Ascending aorta (tissue), 2 donors: ENCODE data around the gene C14orf132. TPM values are rescaled to one million over a fixed set of nuclear protein-coding genes. Genes with fewer than 3 reads are reported as not detected.

ENCODE experiments used
- DNase-seq, 2 donors: peaks; one replicate each; pipeline ENCODE4 v3.0.0-alpha.2; 2019; ENCODE audit warnings: low spot score in 2 of 2
- H3K27ac ChIP-seq, 2 donors: fragments of 200-600 bp; sonication (generic); one replicate each; pipeline ENCODE4 v1.5.1; 2016 to 2017; ENCODE audit warnings: mild to moderate bottlenecking in 1 of 2
- H3K27me3 ChIP-seq: fragments of 200-600 bp; sonication (generic); one replicate; pipeline ENCODE4 v1.5.1; 2017
- H3K36me3 ChIP-seq, 2 donors: fragments of 200-600 bp; sonication (generic); one replicate each; pipeline ENCODE4 v1.5.1; 2016
- H3K4me1 ChIP-seq, 2 donors: fragments of 200-600 bp; sonication (generic); one replicate each; pipeline ENCODE4 v1.5.1; 2016 to 2017; ENCODE audit warnings: mild to moderate bottlenecking in 1 of 2
- H3K4me3 ChIP-seq, 2 donors: fragments of 200-600 bp; sonication (generic); one replicate each; pipeline ENCODE4 v1.5.1; 2016 to 2017; ENCODE audit warnings: mild to moderate bottlenecking in 1 of 2
- H3K9me3 ChIP-seq, 2 donors: fragments of 200-600 bp; sonication (generic); one replicate each; pipeline ENCODE4 v1.5.1; 2016
- CTCF ChIP-seq, 3 experiments: fragments of 200-600 bp in 2 of 3; fragments of 450-650 bp in 1 of 3; sonication (generic) in 2 of 3; IDR thresholded peaks; one replicate each; pipeline ENCODE4 v1.5.1; 2016 to 2019; ENCODE audit warnings: antibody characterized with exemption in 3 of 3, mild to moderate bottlenecking in 1 of 3, moderate library complexity in 1 of 3
- intact Hi-C: fragments of 100-400 bp; cut with DNase I; formaldehyde crosslinking; loops from one replicate; pipeline ENCODE4 v1.15.1; 2023
- total RNA-seq: library from RNA; depleted of rRNA; stranded (reverse); fragments of >200 nt; gene quantifications from one replicate; pipeline ENCODE4 v1.1.0, GENCODE V29; 2016

C14orf132 gene
- total RNA-seq, 1 donor from 2014 or later: 23.9 TPM

- TF ChIP-seq CTCF (IDR thresholded peaks at IDR 0.05): no peak
- no peak for DNase-seq
- H3K27me3 ChIP-seq: no peaks in the 10 kb centered on the region
- H3K27ac ChIP-seq: no peak overlapping the region
- H3K9me3 ChIP-seq: no peaks in the 10 kb centered on the region
- intact Hi-C loops: loop anchor here (5.0 to 10.0 kb wide), 2 partner anchors 58 to 530 kb away; partner anchors contain the start of gene C14orf132
- H3K4me1 ChIP-seq: no peaks in the 10 kb centered on the region
- H3K36me3 ChIP-seq: peaks cover 0 to 6% of the 10 kb centered on the region in 2 donors
- no peak overlapping the region for H3K4me3 ChIP-seq
These were observed 55.9 kb downstream of the C14orf132 start for GRCh38 chr14:96095058-96095457.

GRCh38 chr14:96095581-96096476 is 56.7 kb downstream of the C14orf132 start:
- no peaks in the 10 kb centered on the region for H3K9me3 ChIP-seq
- peaks cover 0 to 6% of the 10 kb centered on the region in 2 donors for H3K36me3 ChIP-seq
- no peak overlapping the region for H3K4me3 ChIP-seq
- H3K27me3 ChIP-seq: no peaks in the 10 kb centered on the region
- no peak for TF ChIP-seq CTCF (IDR thresholded peaks at IDR 0.05)
- H3K4me1 ChIP-seq: no peaks in the 10 kb centered on the region
- no peak for DNase-seq
- intact Hi-C loops: loop anchor here (2.0 to 10.0 kb wide), 3 partner anchors 59 to 531 kb away; partner anchors contain the start of gene C14orf132
- no peak overlapping the region for H3K27ac ChIP-seq

- no peaks in the 10 kb centered on the region for H3K27me3 ChIP-seq
- H3K36me3 ChIP-seq: peaks cover 0 to 6% of the 10 kb centered on the region in 2 donors
- no peaks in the 10 kb centered on the region for H3K4me1 ChIP-seq
- intact Hi-C loops: loop anchor here (2.0 to 10.0 kb wide), 3 partner anchors 60 to 532 kb away; partner anchors contain the start of gene C14orf132
- no peak for TF ChIP-seq CTCF (IDR thresholded peaks at IDR 0.05)
- peak in 1 of 2 donors; percentile 56 for DNase-seq
- no peaks in the 10 kb centered on the region for H3K9me3 ChIP-seq
- no peak overlapping the region for H3K27ac ChIP-seq
- no peak overlapping the region for H3K4me3 ChIP-seq
These were observed 57.8 kb downstream of the C14orf132 start for GRCh38 chr14:96096639-96097610.

- H3K9me3 ChIP-seq: no peaks in the 10 kb centered on the region
- TF ChIP-seq CTCF (IDR thresholded peaks at IDR 0.05): no peak
- no peak for DNase-seq
- H3K4me1 ChIP-seq: no peaks in the 10 kb centered on the region
- intact Hi-C loops: loop anchor here (1.0 to 10.0 kb wide), 4 partner anchors 60 to 533 kb away; partner anchors contain the start of gene C14orf132
- H3K36me3 ChIP-seq: peaks cover 0 to 6% of the 10 kb centered on the region in 2 donors
- H3K27me3 ChIP-seq: no peaks in the 10 kb centered on the region
- H3K4me3 ChIP-seq: no peak overlapping the region
- no peak overlapping the region for H3K27ac ChIP-seq
These were observed 58.6 kb downstream of the C14orf132 start for GRCh38 chr14:96097752-96098151.

GRCh38 chr14:96098309-96098998 is 59.3 kb downstream of the C14orf132 start:
- no peaks in the 10 kb centered on the region for H3K9me3 ChIP-seq
- no peak overlapping the region for H3K27ac ChIP-seq
- DNase-seq: peak in 1 of 2 donors; percentile 66
- no peak overlapping the region for H3K4me3 ChIP-seq
- peaks cover 0 to 5% of the 10 kb centered on the region in 2 donors for H3K36me3 ChIP-seq
- no peaks in the 10 kb centered on the region for H3K4me1 ChIP-seq
- intact Hi-C loops: loop anchor here (1.0 to 10.0 kb wide), 3 partner anchors 61 to 534 kb away; partner anchors contain the start of gene C14orf132
- TF ChIP-seq CTCF (IDR thresholded peaks at IDR 0.05): peak; percentile 44 to 66 (median 48)
- no peaks in the 10 kb centered on the region for H3K27me3 ChIP-seq
